ENCODE data around the gene C16orf74.

DNA sequence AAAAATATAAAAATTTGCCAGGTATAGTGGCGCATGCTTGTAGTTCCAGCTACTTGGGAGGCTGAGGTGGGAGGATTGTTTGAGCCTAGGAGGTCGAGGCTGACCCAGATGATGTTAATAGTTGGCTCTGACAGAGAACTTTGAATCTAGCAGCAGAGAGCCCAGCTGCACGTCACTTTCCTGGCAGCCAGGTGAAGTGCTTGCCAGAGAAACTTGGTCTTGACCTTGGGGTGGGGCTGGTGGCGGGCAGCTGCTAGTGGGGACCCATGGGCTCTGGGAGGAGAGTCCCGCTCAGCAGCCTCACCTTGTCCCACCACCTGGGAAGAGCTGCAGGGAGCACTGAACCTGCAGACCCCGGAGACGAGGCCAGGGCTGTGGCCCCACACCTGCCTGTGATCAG lies 3.1 kb upstream of the C16orf74 start:
- TF ChIP-seq, protein P1, sequence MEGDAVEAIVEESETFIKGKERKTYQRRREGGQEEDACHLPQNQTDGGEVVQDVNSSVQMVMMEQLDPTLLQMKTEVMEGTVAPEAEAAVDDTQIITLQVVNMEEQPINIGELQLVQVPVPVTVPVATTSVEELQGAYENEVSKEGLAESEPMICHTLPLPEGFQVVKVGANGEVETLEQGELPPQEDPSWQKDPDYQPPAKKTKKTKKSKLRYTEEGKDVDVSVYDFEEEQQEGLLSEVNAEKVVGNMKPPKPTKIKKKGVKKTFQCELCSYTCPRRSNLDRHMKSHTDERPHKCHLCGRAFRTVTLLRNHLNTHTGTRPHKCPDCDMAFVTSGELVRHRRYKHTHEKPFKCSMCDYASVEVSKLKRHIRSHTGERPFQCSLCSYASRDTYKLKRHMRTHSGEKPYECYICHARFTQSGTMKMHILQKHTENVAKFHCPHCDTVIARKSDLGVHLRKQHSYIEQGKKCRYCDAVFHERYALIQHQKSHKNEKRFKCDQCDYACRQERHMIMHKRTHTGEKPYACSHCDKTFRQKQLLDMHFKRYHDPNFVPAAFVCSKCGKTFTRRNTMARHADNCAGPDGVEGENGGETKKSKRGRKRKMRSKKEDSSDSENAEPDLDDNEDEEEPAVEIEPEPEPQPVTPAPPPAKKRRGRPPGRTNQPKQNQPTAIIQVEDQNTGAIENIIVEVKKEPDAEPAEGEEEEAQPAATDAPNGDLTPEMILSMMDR (IDR thresholded peaks at IDR 0.05): no peak
- no peak for TF ChIP-seq POLR2A (IDR thresholded peaks at IDR 0.05)

Measured in Peyer's patch (tissue), 4 donors.